HUES6 (cell line): ENCODE results near the gene USP37.

Experiments used
- H3K27ac ChIP-seq: 2 replicates; pipeline ENCODE4 v1.7.0; 2013; ENCODE audit warnings: low read depth, mild to moderate bottlenecking, low read length, inconsistent platforms
- H3K27me3 ChIP-seq: 2 replicates; pipeline ENCODE4 v1.6.1; 2013; ENCODE audit warnings: low read length; ENCODE audit not compliant: control insufficient read depth, insufficient read depth
- H3K36me3 ChIP-seq: 2 replicates; pipeline ENCODE4 v1.6.1; 2013; ENCODE audit warnings: low read length; ENCODE audit not compliant: control insufficient read depth, insufficient read depth
- H3K4me1 ChIP-seq: 2 replicates; pipeline ENCODE4 v1.6.1; 2013; ENCODE audit warnings: low read length; ENCODE audit not compliant: control insufficient read depth, insufficient read depth
- H3K4me3 ChIP-seq: 2 replicates; pipeline ENCODE4 v1.5.1; 2013; ENCODE audit warnings: low read depth, low read length
- H3K9ac ChIP-seq: one replicate; pipeline ENCODE4 v1.6.1; 2013; ENCODE audit warnings: mild to moderate bottlenecking, low read length
- H3K9me3 ChIP-seq: 2 replicates; pipeline ENCODE4 v1.6.1; 2013; ENCODE audit warnings: low read depth, low read length; ENCODE audit not compliant: control insufficient read depth, insufficient read depth

The USP37 gene

DNA sequence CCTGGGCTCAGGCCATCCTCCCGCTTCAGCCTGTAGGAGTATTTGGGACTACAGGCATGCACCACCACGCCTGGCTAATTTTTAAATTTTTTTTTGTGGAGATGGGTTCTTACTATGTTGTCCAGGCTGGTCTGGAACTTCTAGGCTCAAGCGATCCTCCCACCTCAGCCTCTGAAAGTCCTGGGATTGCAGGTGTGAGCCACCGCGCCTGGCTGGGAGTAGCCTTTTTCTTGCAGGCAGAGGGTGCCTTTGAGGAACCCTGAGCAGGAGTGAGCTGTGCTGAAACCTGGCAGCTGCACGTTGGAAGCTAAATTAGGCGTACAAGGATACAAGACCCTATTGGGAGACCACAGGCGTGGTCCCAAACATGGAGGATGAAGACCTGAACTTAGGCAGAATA lies 160.4 kb downstream of the USP37 start:
- H3K36me3 ChIP-seq, result peaks cover 14% of the 10 kb centered on the region
- no peaks in the 10 kb centered on the region for H3K9me3 ChIP-seq
- H3K4me1 ChIP-seq, result peaks cover 22% of the 10 kb centered on the region
- H3K4me3 ChIP-seq, result no peak overlapping the region
- no peak overlapping the region for H3K27ac ChIP-seq
- H3K9ac ChIP-seq, result no peak overlapping the region
- H3K27me3 ChIP-seq, result no peaks in the 10 kb centered on the region

DNA sequence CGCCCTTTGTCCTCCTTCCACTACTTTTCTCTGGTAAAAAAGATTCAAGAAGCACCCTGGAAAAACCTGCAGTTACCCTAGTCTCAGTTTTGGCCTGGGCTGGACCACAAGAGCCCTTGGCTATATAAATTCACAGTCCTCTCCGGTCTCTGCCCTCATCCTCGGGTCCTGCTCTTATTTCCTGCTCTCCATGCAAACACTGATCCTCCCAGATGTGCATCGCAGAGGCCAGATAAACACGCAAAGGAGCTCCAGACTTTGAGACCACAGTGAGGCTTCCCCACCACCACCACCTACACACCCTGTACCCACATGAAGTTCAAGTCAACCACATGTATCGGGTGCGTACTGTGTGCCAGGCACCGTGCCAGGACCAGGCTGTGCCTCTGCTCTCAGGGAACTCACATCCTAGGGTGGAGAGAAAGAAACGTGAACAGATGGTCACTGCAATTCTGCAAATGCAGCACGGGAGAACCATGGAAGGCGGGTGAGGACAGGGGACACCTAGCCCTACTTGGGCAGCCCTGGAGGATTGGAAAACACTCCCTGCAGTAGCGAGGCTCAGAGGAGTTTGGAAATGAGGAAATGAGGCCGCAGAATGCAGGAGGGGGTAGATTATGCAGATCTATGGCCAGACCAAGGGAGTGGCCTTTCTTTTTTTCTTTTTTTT lies 161.1 kb downstream of the USP37 start:
- Histone ChIP-seq H3K27ac (peak overlapping the region; percentile 31), H3K9ac (peak overlapping the region; percentile 58), H3K36me3 (peaks cover 20% of the 10 kb centered on the region), H3K4me3 (peak overlapping the region; percentile 57), H3K4me1 (peaks cover 22% of the 10 kb centered on the region), H3K27me3 (no peaks in the 10 kb centered on the region), H3K9me3 (no peaks in the 10 kb centered on the region)

- H3K27ac ChIP-seq, result peak overlapping the region; percentile 55
- H3K36me3 ChIP-seq, result peaks cover 21% of the 10 kb centered on the region
- no peaks in the 10 kb centered on the region for H3K9me3 ChIP-seq
- H3K27me3 ChIP-seq, result no peaks in the 10 kb centered on the region
- H3K4me1 ChIP-seq, result peaks cover 24% of the 10 kb centered on the region
- peak overlapping the region; percentile 63 for H3K9ac ChIP-seq
- peak overlapping the region; percentile 80 for H3K4me3 ChIP-seq
Observed at GRCh38 chr2:218406209-218406948, 161.8 kb downstream of the USP37 start.

- Histone ChIP-seq H3K27ac (peak overlapping the region; percentile 55; the same call in 1 of the 2 replicates), H3K4me1 (peaks cover 30% of the 10 kb centered on the region), H3K9ac (peak overlapping the region; percentile 63), H3K27me3 (no peaks in the 10 kb centered on the region), H3K36me3 (peaks cover 21% of the 10 kb centered on the region), H3K4me3 (peak overlapping the region; percentile 80), H3K9me3 (no peaks in the 10 kb centered on the region)
Observed at GRCh38 chr2:218405746-218406208, 162.4 kb downstream of the USP37 start.

GRCh38 chr2:218405086-218405745 lies 162.9 kb downstream of the USP37 start:
- Histone ChIP-seq H3K27ac (peak overlapping the region; percentile 55; the same call in 1 of the 2 replicates), H3K4me1 (peaks cover 30% of the 10 kb centered on the region), H3K9me3 (no peaks in the 10 kb centered on the region), H3K36me3 (peaks cover 21% of the 10 kb centered on the region), H3K9ac (peak overlapping the region; percentile 63), H3K27me3 (no peaks in the 10 kb centered on the region), H3K4me3 (peak overlapping the region; percentile 80)

DNA sequence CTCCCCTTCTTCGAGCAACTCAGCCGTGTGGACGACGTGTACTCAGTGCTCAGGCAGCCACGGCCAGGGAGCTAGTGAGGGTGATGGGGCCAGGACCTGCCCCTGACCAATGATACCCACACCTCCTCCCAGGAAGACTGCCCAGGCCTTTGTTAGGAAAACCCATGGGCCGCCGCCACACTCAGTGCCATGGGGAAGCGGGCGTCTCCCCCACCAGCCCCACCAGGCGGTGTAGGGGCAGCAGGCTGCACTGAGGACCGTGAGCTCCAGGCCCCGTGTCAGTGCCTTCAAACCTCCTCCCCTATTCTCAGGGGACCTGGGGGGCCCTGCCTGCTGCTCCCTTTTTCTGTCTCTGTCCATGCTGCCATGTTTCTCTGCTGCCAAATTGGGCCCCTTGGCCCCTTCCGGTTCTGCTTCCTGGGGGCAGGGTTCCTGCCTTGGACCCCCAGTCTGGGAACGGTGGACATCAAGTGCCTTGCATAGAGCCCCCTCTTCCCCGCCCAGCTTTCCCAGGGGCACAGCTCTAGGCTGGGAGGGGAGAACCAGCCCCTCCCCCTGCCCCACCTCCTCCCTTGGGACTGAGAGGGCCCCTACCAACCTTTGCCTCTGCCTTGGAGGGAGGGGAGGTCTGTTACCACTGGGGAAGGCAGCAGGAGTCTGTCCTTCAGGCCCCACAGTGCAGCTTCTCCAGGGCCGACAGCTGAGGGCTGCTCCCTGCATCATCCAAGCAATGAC lies 163.6 kb downstream of the USP37 start:
- peaks cover 30% of the 10 kb centered on the region for H3K4me1 ChIP-seq
- no peak overlapping the region for H3K9ac ChIP-seq
- no peak overlapping the region for H3K27ac ChIP-seq
- no peak overlapping the region for H3K4me3 ChIP-seq
- no peaks in the 10 kb centered on the region for H3K27me3 ChIP-seq
- peaks cover 21% of the 10 kb centered on the region for H3K36me3 ChIP-seq
- H3K9me3 ChIP-seq, result no peaks in the 10 kb centered on the region

GRCh38 chr2:218403810-218404209 lies 164.3 kb downstream of the USP37 start:
- no peak overlapping the region for H3K27ac ChIP-seq
- H3K9me3 ChIP-seq, result no peaks in the 10 kb centered on the region
- peaks cover 21% of the 10 kb centered on the region for H3K36me3 ChIP-seq
- no peak overlapping the region for H3K9ac ChIP-seq
- H3K27me3 ChIP-seq, result peaks cover 6% of the 10 kb centered on the region
- H3K4me1 ChIP-seq, result peaks cover 35% of the 10 kb centered on the region
- no peak overlapping the region for H3K4me3 ChIP-seq

- Histone ChIP-seq H3K27ac (no peak overlapping the region), H3K9me3 (no peaks in the 10 kb centered on the region), H3K27me3 (peaks cover 14% of the 10 kb centered on the region), H3K9ac (no peak overlapping the region), H3K4me1 (peaks cover 36% of the 10 kb centered on the region), H3K4me3 (no peak overlapping the region), H3K36me3 (peaks cover 21% of the 10 kb centered on the region)
Observed at GRCh38 chr2:218402911-218403411, 165.2 kb downstream of the USP37 start.

- Histone ChIP-seq H3K27ac (no peak overlapping the region), H3K9me3 (no peaks in the 10 kb centered on the region), H3K27me3 (peaks cover 19% of the 10 kb centered on the region), H3K4me1 (peaks cover 37% of the 10 kb centered on the region), H3K36me3 (peaks cover 21% of the 10 kb centered on the region), H3K4me3 (no peak overlapping the region), H3K9ac (no peak overlapping the region)
Observed at GRCh38 chr2:218402491-218402901, 165.7 kb downstream of the USP37 start.

DNA sequence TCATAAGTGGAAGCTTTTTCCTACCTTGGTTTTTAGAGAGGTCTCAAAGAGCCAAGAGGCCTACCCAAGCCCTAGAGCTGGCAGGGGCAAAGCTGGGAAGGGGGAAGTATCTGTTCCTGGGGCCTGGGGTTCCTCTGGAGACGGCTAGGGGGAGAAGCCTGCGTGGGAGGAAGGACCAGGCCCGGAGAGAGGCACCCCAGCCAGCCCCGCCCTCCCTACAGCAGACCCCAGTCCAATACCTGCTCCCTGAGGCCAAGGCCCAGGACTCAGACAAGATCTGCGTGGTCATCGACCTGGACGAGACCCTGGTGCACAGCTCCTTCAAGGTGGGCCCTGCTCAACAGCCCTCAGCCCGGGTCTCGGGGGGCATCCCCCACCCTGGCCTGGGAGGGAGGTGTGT lies 166.3 kb downstream of the USP37 start:
- Histone ChIP-seq H3K36me3 (peaks cover 21% of the 10 kb centered on the region), H3K9me3 (no peaks in the 10 kb centered on the region), H3K4me1 (peaks cover 38% of the 10 kb centered on the region), H3K4me3 (no peak overlapping the region), H3K9ac (no peak overlapping the region), H3K27me3 (peaks cover 25% of the 10 kb centered on the region), H3K27ac (no peak overlapping the region)
